Psoas muscle (tissue), 8 donors: ENCODE results near the gene SLC25A22. TPM values are rescaled to one million over a fixed set of nuclear protein-coding genes. Genes with fewer than 3 reads are reported as not detected.

Experiments
- ATAC-seq, 4 donors: fragments of 200-7000 bp; cut with Tn5 transposase; one replicate each; pipeline ENCODE4 v1.9.1; 2020; ENCODE audit warnings: moderate library complexity in 3 of 4, mild to moderate bottlenecking in 2 of 4
- DNase-seq, 2 donors: peaks; one replicate each; pipeline ENCODE4 v3.0.0-alpha.2; 2020
- H3K27ac ChIP-seq: fragments of 200-600 bp; one replicate; pipeline ENCODE4 v1.8.0; 2022
- H3K27me3 ChIP-seq, 3 donors: fragments of 200-600 bp in 1 of 3; one replicate each; pipeline versions ENCODE4 v1.6.1 to v1.8.0; 2013 to 2022; ENCODE audit warnings: low read length in 2 of 3, mild to moderate bottlenecking in 2 of 3, moderate library complexity in 1 of 3; ENCODE audit not compliant: insufficient read depth in 3 of 3
- H3K36me3 ChIP-seq, 2 donors: fragments of 200-600 bp in 1 of 2; one replicate each; pipeline versions ENCODE4 v1.6.1 to v1.8.0; 2013 to 2022; ENCODE audit warnings: low read depth in 1 of 2, mild to moderate bottlenecking in 1 of 2, moderate library complexity in 1 of 2; ENCODE audit not compliant: insufficient read depth in 1 of 2
- H3K4me1 ChIP-seq: fragments of 200-600 bp; one replicate; pipeline ENCODE4 v1.8.0; 2022
- H3K4me3 ChIP-seq: fragments of 200-600 bp; one replicate; pipeline ENCODE4 v1.8.0; 2022; ENCODE audit warnings: mild to moderate bottlenecking
- H3K9me3 ChIP-seq: fragments of 200-600 bp; one replicate; pipeline ENCODE4 v1.8.0; 2022
- CTCF ChIP-seq: fragments of 200-600 bp; IDR thresholded peaks from one replicate; pipeline ENCODE4 v1.8.0; 2022; ENCODE audit warnings: antibody characterized with exemption
- WGBS, 3 donors: extraction: QIAGEN DNeasy Blood & Tissue Kit; methylation state at CpG; one replicate each; pipeline versions ENCODE4 v1.1.6 to v1.1.7; 2013; 5-methylcytosine and 5-hydroxymethylcytosine counted together
- intact Hi-C, 2 donors: fragments of 100-400 bp; cut with DNase I; formaldehyde crosslinking; loops; one replicate each; pipeline versions ENCODE4 v1.11.0 to v1.14.2; 2022
- polyA plus RNA-seq, 3 donors: library from polyadenylated mRNA; stranded (reverse); fragments of 200-250 nt; gene quantifications; one replicate each; pipeline ENCODE4 v1.2.3, GENCODE V29; 2013
- total RNA-seq, 4 donors: library from RNA; stranded (reverse); fragmentation: NEBNext Ultra II Directional in 2 of 4; extraction: Animal tissue kit (Norgen Biotek cat#: 25700) in 2 of 4; gene quantifications; one replicate each; pipeline versions ENCODE4 v1.2.1 to v1.2.4, GENCODE V29; 2021 to 2023
- donor health status: healthy with polysubstance abuse.
- donor health status: DM: no; HTN: no; CAD: no; lungs with moderate emphysema.
- donor health status: Bipolar disorder and iron deficiency.
- donor health status: healthy.
- donor health status: DM: yes; HTN: yes; CAD: no.
- donor health status: DM: no; HTN: no; CAD: no.
- donor health status: DM: no; HTN: no; CAD: no.
- donor health status: DM: yes; HTN: yes; CAD: no.

SLC25A22 gene
- total and polyA plus RNA-seq, 7 donors: 0.49 to 4.3 (median 1.6) TPM

- Histone ChIP-seq H3K36me3 (peaks cover 0 to 65% of the 10 kb centered on the region in 2 donors), H3K27me3 (no peaks in the 10 kb centered on the region), H3K9me3 (no peaks in the 10 kb centered on the region), H3K4me1 (peaks cover 23% of the 10 kb centered on the region), H3K4me3 (no peak overlapping the region), H3K27ac (no peak overlapping the region)
- intact Hi-C loops: no loop called here
- 78 to 90% (median 81%) methylated on average over 5 of the region's 5 CpGs for WGBS, 3 donors
- TF ChIP-seq CTCF: no peak
- DNase-seq (no peak), ATAC-seq (no peak)
These were observed 24.7 kb downstream of the SLC25A22 start for GRCh38 chr11:773425-773824.

GRCh38 chr11:772429-773390, 25.4 kb downstream of the SLC25A22 start:
- intact Hi-C loops: no loop called here
- peaks cover 0 to 65% of the 10 kb centered on the region in 2 donors for H3K36me3 ChIP-seq
- H3K27ac ChIP-seq: no peak overlapping the region
- 56 to 70% (median 56%) methylated on average over 34 of the region's 34 CpGs for WGBS, 3 donors
- ATAC-seq: no peak
- TF ChIP-seq CTCF: no peak
- H3K4me3 ChIP-seq: no peak overlapping the region
- DNase-seq: peak in 1 of 2 donors; percentile 31
- H3K9me3 ChIP-seq: no peaks in the 10 kb centered on the region
- no peaks in the 10 kb centered on the region for H3K27me3 ChIP-seq
- peaks cover 16% of the 10 kb centered on the region for H3K4me1 ChIP-seq

- Histone ChIP-seq H3K27me3 (no peaks in the 10 kb centered on the region), H3K36me3 (peaks cover 0 to 75% of the 10 kb centered on the region in 2 donors), H3K4me3 (no peak overlapping the region), H3K9me3 (no peaks in the 10 kb centered on the region), H3K4me1 (peaks cover 16% of the 10 kb centered on the region), H3K27ac (no peak overlapping the region)
- no peak for ATAC-seq
- DNase-seq: no peak
- intact Hi-C loops: no loop called here
- WGBS, 3 donors: 79 to 90% (median 82%) methylated on average over 14 to 15 of the region's 15 CpGs
- TF ChIP-seq CTCF: no peak
These were observed 26.4 kb downstream of the SLC25A22 start for GRCh38 chr11:771617-772204.

- Histone ChIP-seq H3K9me3 (no peaks in the 10 kb centered on the region), H3K27me3 (no peaks in the 10 kb centered on the region), H3K27ac (no peak overlapping the region), H3K4me1 (peaks cover 9% of the 10 kb centered on the region), H3K4me3 (no peak overlapping the region), H3K36me3 (peaks cover 0 to 83% of the 10 kb centered on the region in 2 donors)
- TF ChIP-seq CTCF: no peak
- DNase-seq (no peak), ATAC-seq (no peak)
- intact Hi-C loops: no loop called here
- WGBS, 3 donors: 89 to 92% (median 90%) methylated on average over 32 of the region's 32 CpGs
These were observed 27.2 kb downstream of the SLC25A22 start for GRCh38 chr11:770642-771616.
